Measurements from ENCODE around the gene MTURN. TPM values are rescaled to one million over a fixed set of nuclear protein-coding genes. Genes with fewer than 3 reads are reported as not detected.
"Not testable (repeated sequence)": the region's sequence is repeated elsewhere in the genome, so short reads cannot be mapped to it uniquely, and the experiment has no call there.

The MTURN gene
- total RNA-seq (2014; rRNA removed; shearing (Covaris generic)): 99.2 and 112 TPM in 2 replicates
- 57.1 and 60.0 TPM in 2 replicates for polyA plus RNA-seq (2015; cell fraction: cytosol; rRNA removed)
- 122 and 125 TPM in 2 replicates for polyA plus RNA-seq (2015; cell fraction: nucleus; rRNA removed)

DNA sequence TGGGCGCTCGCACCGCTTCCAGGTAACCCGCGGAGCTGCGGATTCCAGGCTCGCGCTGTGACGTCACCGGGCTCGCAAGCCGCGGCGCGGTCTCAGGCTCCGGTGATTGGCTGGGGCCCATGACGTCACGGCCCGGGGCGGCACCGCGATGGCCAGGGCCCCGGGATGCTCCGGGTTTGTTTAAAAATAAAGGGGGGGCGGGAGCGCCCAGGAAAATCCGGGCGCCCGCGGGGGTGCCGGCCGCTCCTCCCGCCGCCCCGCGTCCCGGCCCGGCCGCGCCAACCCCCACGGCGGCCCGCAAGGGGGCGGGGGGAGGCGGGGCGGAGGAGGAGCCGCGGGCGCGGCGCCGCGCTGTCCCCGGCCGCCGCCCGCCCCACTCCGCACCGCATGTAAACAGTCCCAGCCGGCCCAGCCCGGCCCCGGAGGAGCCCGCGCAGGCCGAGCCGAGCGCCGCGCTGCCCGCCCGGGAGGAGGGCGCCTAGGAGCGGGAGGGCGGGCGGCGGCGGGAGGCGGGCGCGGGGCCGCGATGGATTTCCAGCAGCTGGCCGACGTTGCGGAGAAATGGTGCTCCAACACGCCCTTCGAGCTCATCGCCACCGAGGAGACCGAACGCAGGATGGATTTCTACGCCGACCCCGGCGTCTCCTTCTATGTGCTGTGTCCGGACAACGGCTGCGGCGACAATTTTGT is at the start of gene MTURN:
MTURN (plus strand) TSS at position 376 of the 690 bp plus-strand sequence; CDS start at position 527, 151 bp downstream.
- in situ Hi-C loops (cut with HindIII; ENCODE audit: low pct_unique_long_range_greater_than_20kb, low sequenced_read_pairs): no loop called here
- peak; percentile 87 for DNase-seq (ENCODE audit: low read depth, low spot score)

DNA sequence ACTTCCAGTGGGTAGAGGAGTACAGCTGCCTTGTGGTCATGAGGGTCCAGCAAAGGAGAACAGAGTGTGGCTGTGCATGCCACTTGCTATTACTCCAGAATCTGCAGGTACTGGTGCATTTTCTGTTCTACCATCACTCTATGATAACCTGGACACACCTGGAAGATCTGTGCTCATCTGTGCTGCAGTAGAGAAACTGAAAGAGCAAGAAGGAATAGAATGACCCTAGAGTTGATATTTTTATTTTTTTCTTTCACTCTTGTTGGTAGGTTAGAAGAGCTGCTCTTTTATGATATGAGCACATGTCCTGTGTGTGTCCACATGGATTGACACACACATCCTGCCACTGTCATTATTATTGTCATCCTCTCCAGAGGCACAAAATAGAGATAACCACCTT is 48.3 kb upstream of the MTURN start:
- no peak for DNase-seq (ENCODE audit: low read depth, low spot score)
- in situ Hi-C loops (cut with HindIII; ENCODE audit: low pct_unique_long_range_greater_than_20kb, low sequenced_read_pairs): no loop called here

DNA sequence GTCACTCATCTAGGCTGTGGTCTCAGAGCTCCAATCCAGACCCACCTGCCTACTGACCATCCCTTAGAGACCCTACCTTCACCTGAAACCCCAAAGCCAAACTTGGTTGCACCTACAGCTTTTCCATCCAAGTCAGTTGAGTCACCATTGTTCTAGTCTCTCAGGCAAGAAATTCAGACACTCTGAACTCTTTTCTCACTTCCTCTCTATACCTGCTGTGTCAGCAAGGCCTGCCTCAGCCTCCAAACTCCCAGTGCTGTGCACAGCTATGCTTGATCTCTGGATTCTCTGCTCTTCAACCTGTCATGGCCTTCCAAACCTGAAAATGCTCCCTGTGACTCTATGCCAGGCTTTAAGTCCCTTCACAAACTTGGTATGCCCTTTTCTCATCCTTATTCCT is 47.4 kb upstream of the MTURN start:
- DNase-seq (ENCODE audit: low read depth, low spot score): no peak
- in situ Hi-C loops (cut with HindIII; ENCODE audit: low pct_unique_long_range_greater_than_20kb, low sequenced_read_pairs): no loop called here

DNA sequence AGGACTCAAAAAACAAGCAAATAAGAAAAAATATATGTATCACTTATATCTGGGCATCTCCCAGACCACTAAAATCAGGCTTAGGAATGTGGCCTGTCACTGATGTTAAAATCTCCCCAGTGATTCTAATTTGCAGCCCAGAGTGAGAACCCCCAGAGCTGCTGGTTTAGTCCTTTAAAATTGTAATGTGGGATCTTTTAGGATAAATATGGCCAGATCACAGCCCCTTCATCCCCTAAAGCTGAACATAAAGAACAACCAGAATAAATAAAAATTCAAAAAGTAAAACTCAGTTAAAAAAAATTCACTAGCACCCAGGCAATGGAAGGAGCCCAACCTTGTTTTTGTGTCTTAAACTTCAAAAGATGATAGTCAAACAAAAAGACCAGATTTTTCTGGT is 46.4 kb upstream of the MTURN start:
- DNase-seq (ENCODE audit: low read depth, low spot score): no peak
- in situ Hi-C loops (cut with HindIII; ENCODE audit: low pct_unique_long_range_greater_than_20kb, low sequenced_read_pairs): no loop called here

DNA sequence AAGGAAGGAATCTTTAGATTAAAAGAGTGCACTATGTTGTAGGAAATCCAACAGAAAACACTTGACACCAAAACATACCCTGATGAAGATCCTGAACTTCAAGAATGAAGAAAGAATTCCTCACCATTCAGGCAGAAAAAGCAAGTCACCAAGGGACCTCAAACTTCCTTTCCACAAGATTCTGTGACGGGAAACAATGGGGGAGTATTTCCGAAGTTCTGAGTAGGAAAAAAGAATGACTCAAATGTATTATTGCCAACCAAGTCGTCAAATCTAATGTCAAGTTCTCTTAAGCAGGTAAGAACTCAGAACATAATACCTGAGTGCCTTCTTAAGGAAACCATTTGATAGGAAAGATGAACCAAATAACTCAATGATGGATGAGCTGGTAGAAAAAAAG is 44.7 kb upstream of the MTURN start:
- DNase-seq (ENCODE audit: low read depth, low spot score): no peak
- in situ Hi-C loops (cut with HindIII; ENCODE audit: low pct_unique_long_range_greater_than_20kb, low sequenced_read_pairs): no loop called here

DNA sequence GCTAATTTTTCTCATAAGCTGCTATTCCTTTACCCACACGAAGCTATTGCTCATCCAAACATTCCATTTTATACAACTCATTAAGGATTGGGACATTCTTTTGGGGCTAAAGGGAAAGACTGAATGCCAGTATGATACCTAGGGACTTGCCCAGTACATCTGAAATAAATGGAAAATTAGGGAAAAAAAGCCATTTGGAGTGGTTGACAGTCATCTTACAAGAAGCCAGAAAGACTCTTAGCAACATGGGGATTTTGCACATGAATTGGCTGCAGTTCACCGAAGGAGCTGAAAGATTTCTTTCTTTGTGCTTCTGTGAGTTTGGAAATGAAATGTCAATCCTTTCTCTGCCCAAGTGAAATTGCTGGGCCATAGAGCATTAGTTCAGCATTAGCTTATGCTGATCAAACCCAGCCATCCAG is 43.3 kb upstream of the MTURN start:
- in situ Hi-C loops (cut with HindIII; ENCODE audit: low pct_unique_long_range_greater_than_20kb, low sequenced_read_pairs): no loop called here
- DNase-seq (ENCODE audit: low read depth, low spot score): no peak

DNA sequence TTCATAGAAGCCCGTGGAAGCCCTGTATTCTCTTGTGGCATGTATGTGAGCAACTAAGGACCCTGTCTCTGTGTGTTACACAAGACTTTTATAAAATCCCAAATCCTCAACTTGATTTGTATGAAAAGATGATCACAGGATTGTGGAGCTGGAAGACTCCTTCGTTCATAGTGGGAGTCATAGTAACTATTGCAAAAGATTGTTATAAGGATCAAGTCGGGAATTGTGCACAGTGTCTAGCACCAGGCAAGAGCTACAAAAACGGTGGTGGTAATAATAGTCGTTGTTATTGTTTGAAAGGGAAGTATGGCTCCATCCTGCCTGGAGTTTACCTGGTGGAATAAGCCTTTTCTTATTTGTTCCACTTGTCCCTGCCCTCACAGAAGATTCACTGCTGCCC is 42.8 kb upstream of the MTURN start:
- in situ Hi-C loops (cut with HindIII; ENCODE audit: low pct_unique_long_range_greater_than_20kb, low sequenced_read_pairs): no loop called here
- no peak for DNase-seq (ENCODE audit: low read depth, low spot score)

DNA sequence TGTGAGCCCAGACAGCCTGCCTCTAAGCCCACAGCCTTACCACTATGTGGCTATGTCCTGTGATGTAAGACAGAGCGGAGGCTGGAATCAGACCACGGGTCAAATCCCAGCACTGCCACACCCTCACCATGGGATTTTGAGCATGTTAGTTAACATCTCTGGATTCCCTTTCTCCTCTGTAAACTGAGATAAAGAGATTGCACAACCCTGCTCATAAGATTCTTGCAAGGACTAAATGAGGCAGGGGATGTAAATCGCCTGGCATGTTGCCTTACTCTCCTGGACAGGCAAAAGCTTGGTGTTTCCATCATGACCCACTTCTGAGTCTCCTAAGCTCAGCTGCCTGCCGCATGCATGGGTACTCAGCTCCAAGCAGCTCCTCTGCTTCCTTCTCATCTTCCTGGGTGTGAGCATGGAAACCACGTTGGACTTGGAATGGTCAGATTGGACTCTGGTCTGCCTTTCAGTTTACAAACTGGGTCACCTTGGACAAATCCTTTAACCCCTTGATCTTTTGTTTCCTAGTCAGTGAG is 41.3 kb upstream of the MTURN start:
- in situ Hi-C loops (cut with HindIII; ENCODE audit: low pct_unique_long_range_greater_than_20kb, low sequenced_read_pairs): no loop called here
- no peak for DNase-seq (ENCODE audit: low read depth, low spot score)

DNA sequence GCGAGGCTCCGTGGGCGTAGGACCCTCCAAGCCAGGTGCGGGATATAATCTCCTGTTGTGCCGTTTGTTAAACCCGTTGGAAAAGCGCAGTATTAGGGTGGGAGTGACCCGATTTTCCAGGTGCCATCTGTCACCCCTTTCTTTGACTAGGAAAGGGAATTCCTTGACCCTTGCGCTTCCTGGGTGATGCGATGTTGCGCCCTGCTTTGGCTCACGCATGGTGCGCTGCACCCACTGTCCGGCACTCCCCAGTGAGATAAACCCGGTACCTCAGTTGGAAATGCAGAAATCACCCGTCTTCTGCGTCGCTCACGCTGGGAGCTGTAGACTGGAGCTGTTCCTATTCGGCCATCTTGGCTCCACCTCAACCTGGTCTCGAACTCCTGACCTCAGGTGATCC is 36.2 kb upstream of the MTURN start:
- in situ Hi-C loops (cut with HindIII; ENCODE audit: low pct_unique_long_range_greater_than_20kb, low sequenced_read_pairs): not testable (repeated sequence)

DNA sequence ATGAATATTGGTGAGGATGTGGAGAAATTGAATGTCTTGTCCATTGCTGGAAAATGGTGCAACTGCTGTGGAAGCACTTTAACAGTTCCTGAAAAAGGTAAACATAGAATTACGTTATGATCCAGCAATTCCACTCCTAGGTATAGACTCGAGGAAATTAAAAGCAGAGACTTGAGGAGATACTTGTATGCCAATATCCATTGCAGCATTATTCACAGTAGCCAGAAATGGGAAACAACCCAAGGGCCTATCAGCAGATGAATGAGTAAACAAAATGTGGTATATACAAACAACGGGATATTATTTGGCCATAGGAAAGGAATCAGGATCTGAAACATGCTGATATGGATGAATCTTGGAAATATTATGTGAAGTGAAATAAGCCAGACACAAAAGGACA is 32.5 kb upstream of the MTURN start:
- DNase-seq (ENCODE audit: low read depth, low spot score): no peak
- in situ Hi-C loops (cut with HindIII; ENCODE audit: low pct_unique_long_range_greater_than_20kb, low sequenced_read_pairs): no loop called here

More for the DNA sequence above, 36.2 kb upstream of the MTURN start:
- DNase-seq (ENCODE audit: low read depth, low spot score): not testable (repeated sequence)

DNA sequence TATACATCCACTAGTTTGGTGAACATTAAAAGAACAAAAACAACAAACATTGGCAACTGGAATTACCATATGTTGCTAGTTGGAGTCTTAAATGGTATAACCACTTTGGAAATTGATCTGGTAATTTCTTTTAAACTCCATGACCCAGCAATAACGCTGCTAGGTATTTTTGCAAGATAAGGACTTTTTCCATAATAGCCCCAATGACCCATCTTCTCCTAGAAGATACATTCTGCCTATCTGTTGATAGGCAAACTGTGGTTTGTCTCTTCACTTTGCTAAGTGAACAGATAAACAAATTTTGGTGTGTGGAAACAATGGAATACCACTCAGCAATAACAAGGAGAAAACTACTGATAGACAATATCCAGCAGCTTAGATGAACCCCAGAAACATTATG is 30.6 kb upstream of the MTURN start:
- DNase-seq (ENCODE audit: low read depth, low spot score): no peak
- in situ Hi-C loops (cut with HindIII; ENCODE audit: low pct_unique_long_range_greater_than_20kb, low sequenced_read_pairs): no loop called here

DNA sequence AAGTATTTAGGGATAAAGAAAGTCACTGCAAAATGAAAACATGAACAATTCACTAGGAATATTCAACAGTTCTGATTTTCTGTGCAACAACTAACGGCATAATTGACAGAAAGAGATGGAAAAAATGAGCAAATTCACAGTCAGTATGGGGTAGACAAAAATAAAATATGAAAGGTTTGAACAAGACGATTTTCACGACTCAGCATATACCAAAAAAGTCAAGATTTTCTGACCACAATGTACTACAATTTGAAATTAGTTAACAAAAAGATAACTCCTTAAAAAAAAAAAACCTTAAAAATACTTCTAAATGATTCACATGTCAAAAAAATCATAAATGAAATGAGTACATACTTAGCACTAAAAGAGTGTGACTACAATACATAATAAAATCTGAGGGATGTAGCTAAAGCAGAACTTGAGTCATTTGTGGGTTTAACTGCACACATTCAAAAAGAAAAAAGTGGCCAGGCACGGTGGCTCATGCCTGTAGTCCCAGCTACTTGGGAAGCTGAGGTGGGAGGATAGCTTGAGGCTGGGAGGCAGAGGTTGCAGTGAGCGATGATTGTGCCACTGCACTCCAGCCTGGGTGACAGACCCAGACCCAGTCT is 22.6 kb upstream of the MTURN start:
- in situ Hi-C loops (cut with HindIII; ENCODE audit: low pct_unique_long_range_greater_than_20kb, low sequenced_read_pairs): no loop called here
- DNase-seq (ENCODE audit: low read depth, low spot score): no peak

DNA sequence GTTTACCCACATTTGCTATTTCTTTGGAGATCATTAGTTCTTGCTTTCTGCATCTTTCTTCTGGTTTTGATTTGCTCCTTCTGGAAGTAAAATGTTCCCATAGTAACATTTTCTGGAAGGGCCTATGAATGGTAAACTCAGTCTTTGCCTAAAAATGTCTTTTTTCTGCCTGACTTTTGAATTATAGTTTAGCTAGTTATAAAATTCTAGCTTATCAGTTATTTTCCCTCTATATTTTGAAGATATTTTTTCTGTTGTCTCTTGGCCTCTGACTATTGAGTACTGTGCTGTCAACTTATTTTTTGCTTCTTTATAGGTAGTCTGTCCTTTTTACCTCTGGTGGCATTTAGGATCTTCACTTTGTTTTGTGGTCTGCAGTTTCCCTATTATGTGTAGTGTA is 21.6 kb upstream of the MTURN start:
- no peak for DNase-seq (ENCODE audit: low read depth, low spot score)
- in situ Hi-C loops (cut with HindIII; ENCODE audit: low pct_unique_long_range_greater_than_20kb, low sequenced_read_pairs): no loop called here

DNA sequence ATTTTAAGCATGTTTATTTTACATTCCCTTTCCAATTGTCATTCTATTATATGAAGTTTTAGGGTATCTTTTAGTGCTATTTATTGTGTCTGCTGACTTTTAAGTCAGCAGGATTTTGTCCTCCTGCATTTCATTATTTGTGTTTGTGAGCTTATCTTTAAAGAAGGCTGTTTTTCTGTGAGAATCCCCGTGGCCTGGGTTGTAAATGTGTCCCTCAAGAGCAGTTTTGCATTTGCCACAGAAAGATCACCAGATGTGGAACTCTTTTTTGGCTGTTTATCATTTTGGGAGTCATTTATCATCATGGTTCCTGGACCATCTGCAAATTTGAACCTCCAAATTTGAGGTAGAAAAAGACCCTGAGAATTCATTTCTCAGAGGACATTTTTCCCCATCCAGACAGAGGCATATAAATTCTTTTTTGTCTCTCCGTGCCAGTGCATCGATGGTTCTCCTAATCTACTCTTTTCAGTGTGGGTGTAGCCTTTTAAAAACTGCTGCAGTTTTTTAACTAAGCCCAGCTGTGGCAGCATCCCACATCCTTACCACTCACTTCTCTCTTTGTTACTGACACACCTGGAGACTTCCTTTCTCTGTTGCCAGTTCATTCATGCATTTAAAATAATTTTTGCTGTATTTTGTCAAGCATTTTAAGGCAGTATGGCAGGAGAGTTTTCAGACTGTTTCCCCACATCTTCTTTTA is 20.1 kb upstream of the MTURN start:
- in situ Hi-C loops (cut with HindIII; ENCODE audit: low pct_unique_long_range_greater_than_20kb, low sequenced_read_pairs): no loop called here

DNA sequence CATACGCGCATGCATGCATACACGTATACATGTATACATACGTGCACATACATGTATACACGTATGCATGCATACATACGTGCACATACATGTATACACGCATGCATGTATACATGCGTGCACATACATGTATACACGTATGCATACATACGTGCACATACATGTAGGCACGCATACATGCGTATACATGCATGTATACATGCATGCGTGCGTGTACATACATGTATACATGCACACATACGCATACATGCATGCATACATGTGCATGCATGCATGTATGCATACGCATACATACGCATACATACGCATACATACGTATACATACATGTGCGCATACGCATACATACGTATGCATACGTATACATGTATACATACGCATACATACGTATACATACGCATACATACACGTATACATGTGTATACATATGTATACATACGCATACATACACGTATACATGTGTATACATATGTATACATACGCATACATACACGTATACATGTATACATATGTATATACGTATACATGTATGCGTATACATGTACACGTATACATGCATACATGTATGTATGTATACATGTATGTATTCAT is 19.0 kb upstream of the MTURN start:
- DNase-seq (ENCODE audit: low read depth, low spot score): no peak
- in situ Hi-C loops (cut with HindIII; ENCODE audit: low pct_unique_long_range_greater_than_20kb, low sequenced_read_pairs): no loop called here

More for the DNA sequence above, 20.1 kb upstream of the MTURN start:
- DNase-seq (ENCODE audit: low read depth, low spot score): no peak

DNA sequence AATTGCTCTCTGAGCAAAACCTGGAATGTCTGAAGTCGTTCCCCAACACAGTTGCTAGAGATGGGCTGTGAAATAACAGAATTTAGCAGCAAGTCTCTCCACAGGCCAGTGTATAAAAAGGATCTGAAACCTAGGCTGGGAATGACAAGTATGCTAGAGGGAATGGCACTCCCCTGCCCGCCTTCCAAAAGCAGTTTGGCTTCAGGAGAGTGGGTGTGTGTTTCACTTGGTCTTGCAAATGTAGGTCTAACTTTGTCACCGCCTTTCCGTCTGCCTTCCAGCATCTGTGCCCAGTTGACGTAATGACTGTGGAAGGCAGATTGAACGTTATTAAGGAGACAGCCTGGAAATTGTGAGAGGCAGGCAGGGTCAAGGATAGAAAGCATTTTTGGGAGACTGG is 18.0 kb upstream of the MTURN start:
- in situ Hi-C loops (cut with HindIII; ENCODE audit: low pct_unique_long_range_greater_than_20kb, low sequenced_read_pairs): no loop called here
- no peak for DNase-seq (ENCODE audit: low read depth, low spot score)

DNA sequence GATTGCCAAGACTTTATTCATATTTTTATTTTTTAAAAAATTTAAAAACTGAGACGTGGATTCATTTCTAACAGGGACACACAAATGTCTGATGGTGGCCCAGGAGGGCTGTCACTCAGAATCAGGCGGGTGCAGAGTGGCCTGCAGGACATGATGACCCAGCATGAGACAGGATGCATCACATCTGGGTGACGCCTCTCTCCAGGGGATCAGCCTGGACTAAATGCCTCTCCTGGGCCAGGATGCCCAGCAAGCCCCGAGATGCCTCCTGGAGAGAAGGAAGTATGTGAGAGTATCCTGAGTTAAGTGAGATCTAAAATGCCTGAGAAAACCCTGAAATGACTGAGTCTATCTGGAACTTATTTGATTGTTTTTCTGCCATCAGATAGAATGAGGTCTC is 16.9 kb upstream of the MTURN start:
- DNase-seq (ENCODE audit: low read depth, low spot score): no peak
- in situ Hi-C loops (cut with HindIII; ENCODE audit: low pct_unique_long_range_greater_than_20kb, low sequenced_read_pairs): no loop called here
